ENCODE data around the gene AFG3L2. TPM values are rescaled to one million over a fixed set of nuclear protein-coding genes. Genes with fewer than 3 reads are reported as not detected.

Gene AFG3L2
- total and polyA plus RNA-seq, 4 donors = 22.5 to 55.4 (median 27.6) TPM

GRCh38 chr18:12287684-12288402 is 89.2 kb downstream of the AFG3L2 start:
- 3% methylated on average over 41 of the region's 41 CpGs for WGBS
- Histone ChIP-seq H3K27ac (ENCODE audit: low read depth in 1 of 2, low read length in 2 of 2) (no peak overlapping the region), H3K4me3 (ENCODE audit: low read depth in 1 of 3, low read length in 3 of 3) (peak overlapping the region in 2 of 3 donors; percentile 34 to 35), H3K36me3 (ENCODE audit: control insufficient read depth in 4 of 4, insufficient read depth in 3 of 4, low read depth in 1 of 4, low read length in 3 of 4) (no peaks in the 10 kb centered on the region), H3K9me3 (ENCODE audit: control insufficient read depth in 4 of 4, low read length in 3 of 4) (no peaks in the 10 kb centered on the region), H3K9ac (ENCODE audit: low read depth in 1 of 2, low read length in 2 of 2) (no peak overlapping the region), H3K27me3 (ENCODE audit: control insufficient read depth in 4 of 4, insufficient read depth in 4 of 4, low read length in 3 of 4) (peaks cover 0 to 7% (median 4%) of the 10 kb centered on the region in 4 donors), H3K4me1 (ENCODE audit: control insufficient read depth in 4 of 4, insufficient read depth in 4 of 4, low read length in 3 of 4) (peaks cover 0 to 11% (median 8%) of the 10 kb centered on the region in 4 donors)
- DNase-seq (ENCODE audit: low spot score) = peak; percentile 74
- TF ChIP-seq FOXA1 (IDR thresholded peaks at IDR 0.05) (no peak), RXRA (IDR thresholded peaks at IDR 0.05) (peak in 1 of 2 donors; percentile 27), SP1 (IDR thresholded peaks at IDR 0.05) (peak; percentile 14), HNF4G (IDR thresholded peaks at IDR 0.05) (no peak), MAX (IDR thresholded peaks at IDR 0.05) (no peak), TAF1 (conservative IDR thresholded peaks at IDR 0.05) (no peak), ZBTB33 (IDR thresholded peaks at IDR 0.05) (no peak)

- no peak overlapping the region for H3K9ac ChIP-seq (ENCODE audit: low read depth in 1 of 2, low read length in 2 of 2)
- H3K4me3 ChIP-seq (ENCODE audit: low read depth in 1 of 3, low read length in 3 of 3) = peak overlapping the region in 1 of 3 donors; percentile 34
- H3K36me3 ChIP-seq (ENCODE audit: control insufficient read depth in 4 of 4, insufficient read depth in 3 of 4, low read depth in 1 of 4, low read length in 3 of 4) = no peaks in the 10 kb centered on the region
- peaks cover 0 to 11% (median 8%) of the 10 kb centered on the region in 4 donors for H3K4me1 ChIP-seq (ENCODE audit: control insufficient read depth in 4 of 4, insufficient read depth in 4 of 4, low read length in 3 of 4)
- TF ChIP-seq TAF1 (conservative IDR thresholded peaks at IDR 0.05) (no peak), ZBTB33 (IDR thresholded peaks at IDR 0.05) (no peak), ATF3 (IDR thresholded peaks at IDR 0.05) (no peak), RAD21 (IDR thresholded peaks at IDR 0.05) (no peak), HNF4A (conservative IDR thresholded peaks at IDR 0.05) (no peak), GABPA (IDR thresholded peaks at IDR 0.05 in 1 of 2, conservative IDR thresholded peaks at IDR 0.05 in 1 of 2) (no peak), SP1 (IDR thresholded peaks at IDR 0.05) (no peak), CTCF (IDR thresholded peaks at IDR 0.05; ENCODE audit: low read depth, low read length, missing input control) (no peak), EGR1 (IDR thresholded peaks at IDR 0.05; ENCODE audit: low read depth in 2 of 2) (no peak), FOXA1 (IDR thresholded peaks at IDR 0.05) (no peak), MAX (IDR thresholded peaks at IDR 0.05) (no peak)
- TF ChIP-seq, protein P1, sequence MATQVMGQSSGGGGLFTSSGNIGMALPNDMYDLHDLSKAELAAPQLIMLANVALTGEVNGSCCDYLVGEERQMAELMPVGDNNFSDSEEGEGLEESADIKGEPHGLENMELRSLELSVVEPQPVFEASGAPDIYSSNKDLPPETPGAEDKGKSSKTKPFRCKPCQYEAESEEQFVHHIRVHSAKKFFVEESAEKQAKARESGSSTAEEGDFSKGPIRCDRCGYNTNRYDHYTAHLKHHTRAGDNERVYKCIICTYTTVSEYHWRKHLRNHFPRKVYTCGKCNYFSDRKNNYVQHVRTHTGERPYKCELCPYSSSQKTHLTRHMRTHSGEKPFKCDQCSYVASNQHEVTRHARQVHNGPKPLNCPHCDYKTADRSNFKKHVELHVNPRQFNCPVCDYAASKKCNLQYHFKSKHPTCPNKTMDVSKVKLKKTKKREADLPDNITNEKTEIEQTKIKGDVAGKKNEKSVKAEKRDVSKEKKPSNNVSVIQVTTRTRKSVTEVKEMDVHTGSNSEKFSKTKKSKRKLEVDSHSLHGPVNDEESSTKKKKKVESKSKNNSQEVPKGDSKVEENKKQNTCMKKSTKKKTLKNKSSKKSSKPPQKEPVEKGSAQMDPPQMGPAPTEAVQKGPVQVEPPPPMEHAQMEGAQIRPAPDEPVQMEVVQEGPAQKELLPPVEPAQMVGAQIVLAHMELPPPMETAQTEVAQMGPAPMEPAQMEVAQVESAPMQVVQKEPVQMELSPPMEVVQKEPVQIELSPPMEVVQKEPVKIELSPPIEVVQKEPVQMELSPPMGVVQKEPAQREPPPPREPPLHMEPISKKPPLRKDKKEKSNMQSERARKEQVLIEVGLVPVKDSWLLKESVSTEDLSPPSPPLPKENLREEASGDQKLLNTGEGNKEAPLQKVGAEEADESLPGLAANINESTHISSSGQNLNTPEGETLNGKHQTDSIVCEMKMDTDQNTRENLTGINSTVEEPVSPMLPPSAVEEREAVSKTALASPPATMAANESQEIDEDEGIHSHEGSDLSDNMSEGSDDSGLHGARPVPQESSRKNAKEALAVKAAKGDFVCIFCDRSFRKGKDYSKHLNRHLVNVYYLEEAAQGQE (IDR thresholded peaks at IDR 0.05) = no peak
- H3K9me3 ChIP-seq (ENCODE audit: control insufficient read depth in 4 of 4, low read length in 3 of 4) = no peaks in the 10 kb centered on the region
- 24% methylated on average over 37 of the region's 37 CpGs for WGBS
- no peak for DNase-seq (ENCODE audit: low spot score)
- no peak overlapping the region for H3K27ac ChIP-seq (ENCODE audit: low read depth in 1 of 2, low read length in 2 of 2)
- H3K27me3 ChIP-seq (ENCODE audit: control insufficient read depth in 4 of 4, insufficient read depth in 4 of 4, low read length in 3 of 4) = peaks cover 0 to 7% (median 4%) of the 10 kb centered on the region in 4 donors
Observed at GRCh38 chr18:12287131-12287681, 89.8 kb downstream of the AFG3L2 start.
